HG03045 (cell line): ENCODE measurements around the gene GRAMD2A.

Source experiments
- ATAC-seq: cut with Tn5 transposase; IDR thresholded peaks from one replicate; pipeline ENCODE4 v1.9.1; 2021; ENCODE audit warnings: mild to moderate bottlenecking, moderate library complexity; ENCODE audit not compliant: unreplicated experiment

The GRAMD2A gene

GRCh38 chr15:72197460-72198355, at the start of gene GRAMD2A:
Gene GRAMD2A, minus strand, starts transcription at chr15:72197787.
- no peak for ATAC-seq

GRCh38 chr15:72242775-72243370, 45.3 kb upstream of the GRAMD2A start:
- no peak for ATAC-seq

GRCh38 chr15:72239652-72240051, 42.1 kb upstream of the GRAMD2A start:
- ATAC-seq = no peak

- ATAC-seq = no peak
Measured at GRCh38 chr15:72238586-72238985, 41.0 kb upstream of the GRAMD2A start.

- ATAC-seq = no peak
Measured at GRCh38 chr15:72237853-72238224, 40.3 kb upstream of the GRAMD2A start.

GRCh38 chr15:72237029-72237852, 39.7 kb upstream of the GRAMD2A start:
- peak; percentile 54 for ATAC-seq

- ATAC-seq = no peak
Measured at GRCh38 chr15:72236381-72237003, 38.9 kb upstream of the GRAMD2A start.

GRCh38 chr15:72235298-72235697, 37.7 kb upstream of the GRAMD2A start:
- no peak for ATAC-seq

GRCh38 chr15:72233769-72234168, 36.2 kb upstream of the GRAMD2A start:
- no peak for ATAC-seq

- no peak for ATAC-seq
Measured at GRCh38 chr15:72231833-72232478, 34.4 kb upstream of the GRAMD2A start.

- peak; percentile 48 for ATAC-seq
Measured at GRCh38 chr15:72231066-72231832, 33.7 kb upstream of the GRAMD2A start, which contains the start of gene PKM. Gene PKM, minus strand, starts transcription at chr15:72231190. Its CDS starts 12,093 bp downstream, at chr15:72219097.

- no peak for ATAC-seq
Measured at GRCh38 chr15:72230197-72231065, 32.8 kb upstream of the GRAMD2A start.

- no peak for ATAC-seq
Measured at GRCh38 chr15:72229947-72230196, 32.3 kb upstream of the GRAMD2A start.

GRCh38 chr15:72229076-72229946, 31.7 kb upstream of the GRAMD2A start:
- no peak for ATAC-seq

GRCh38 chr15:72227720-72228119, 30.1 kb upstream of the GRAMD2A start:
- no peak for ATAC-seq

GRCh38 chr15:72227192-72227586, 29.6 kb upstream of the GRAMD2A start:
- no peak for ATAC-seq

- no peak for ATAC-seq
Measured at GRCh38 chr15:72223278-72223677, 25.7 kb upstream of the GRAMD2A start.

- ATAC-seq = no peak
Measured at GRCh38 chr15:72222393-72222792, 24.8 kb upstream of the GRAMD2A start.
